Measurements from ENCODE around the gene MTMR2.

GRCh38 chr11:95884802-95885201 lies 39.1 kb downstream of the MTMR2 start:
- no peak for TF ChIP-seq GATA1 (IDR thresholded peaks at IDR 0.05; ENCODE audit: low read depth, low read length)
- TF ChIP-seq POLR2A (IDR thresholded peaks at IDR 0.05; ENCODE audit: low read length), result no peak
